ENCODE data around the gene UBFD1.
A peak's percentile ranks its signal among the peaks of the same experiment; 100 is the strongest.
"Not testable (repeated sequence)": the region's sequence is repeated elsewhere in the genome, so short reads cannot be mapped to it uniquely, and the experiment has no call there.

The UBFD1 gene

GRCh38 chr16:23556881-23557778, at the start of gene UBFD1, which contains the start of gene EARS2:
TSS of gene UBFD1 (plus strand) at chr16:23557727. CDS start at chr16:23557743, 16 bp downstream.
TSS of gene EARS2 (minus strand) at chr16:23557350. CDS start at chr16:23557343, 7 bp downstream.
- peak; percentile 95 for DNase-seq

- no peak for DNase-seq
These were observed 48.7 kb upstream of the UBFD1 start for GRCh38 chr16:23508589-23509440.

- DNase-seq = no peak
These were observed 48.1 kb upstream of the UBFD1 start for GRCh38 chr16:23509441-23509754.

- DNase-seq = no peak
These were observed 47.8 kb upstream of the UBFD1 start for GRCh38 chr16:23509782-23510163.

- DNase-seq = peak; percentile 52
These were observed 47.2 kb upstream of the UBFD1 start, which contains the start of gene GGA2 for GRCh38 chr16:23510164-23510914. TSS of gene GGA2 (minus strand) at chr16:23510494. CDS start at chr16:23510411, 83 bp downstream.

- DNase-seq = not testable (repeated sequence)
These were observed 46.6 kb upstream of the UBFD1 start for GRCh38 chr16:23510915-23511270.

- DNase-seq = no peak
These were observed 45.8 kb upstream of the UBFD1 start for GRCh38 chr16:23511731-23512130.

- no peak for DNase-seq
These were observed 45.3 kb upstream of the UBFD1 start for GRCh38 chr16:23512168-23512695.

- DNase-seq = no peak
These were observed 43.0 kb upstream of the UBFD1 start for GRCh38 chr16:23514381-23515152.

- DNase-seq = no peak
These were observed 41.6 kb upstream of the UBFD1 start for GRCh38 chr16:23515881-23516280.

GRCh38 chr16:23516366-23517137, 41.0 kb upstream of the UBFD1 start:
- DNase-seq = no peak

GRCh38 chr16:23518435-23518891, 39.1 kb upstream of the UBFD1 start:
- no peak for DNase-seq

GRCh38 chr16:23519282-23519681, 38.2 kb upstream of the UBFD1 start:
- no peak for DNase-seq

- DNase-seq = no peak
These were observed 37.0 kb upstream of the UBFD1 start for GRCh38 chr16:23520500-23520899.

- DNase-seq = no peak
These were observed 36.3 kb upstream of the UBFD1 start for GRCh38 chr16:23521037-23521743.

- no peak for DNase-seq
These were observed 35.6 kb upstream of the UBFD1 start for GRCh38 chr16:23521965-23522364.

GRCh38 chr16:23523321-23523720, 34.2 kb upstream of the UBFD1 start:
- no peak for DNase-seq

- no peak for DNase-seq
These were observed 33.6 kb upstream of the UBFD1 start for GRCh38 chr16:23523876-23524385.

- DNase-seq = no peak
These were observed 32.6 kb upstream of the UBFD1 start for GRCh38 chr16:23524886-23525285.

Measured in NCI-H446 treated with DMSO at 0.1 percent for 48 hours (cell line).